Panc1 (cell line): ENCODE results near the gene TMA16.

Experiments
- POLR2AphosphoS5 ChIP-seq: IDR thresholded peaks from 2 replicates; pipeline ENCODE4 v1.6.1; 2012; ENCODE audit warnings: mild to moderate bottlenecking, low read depth, low read length, moderate library complexity
- SIN3A ChIP-seq: IDR thresholded peaks from 2 replicates; pipeline ENCODE4 v1.6.1; 2012; ENCODE audit warnings: low read depth, mild to moderate bottlenecking, low read length, moderate library complexity, borderline replicate concordance; ENCODE audit not compliant: insufficient read depth
- TCF7L2 ChIP-seq: IDR thresholded peaks from 2 replicates; pipeline ENCODE4 v1.6.1; 2011; ENCODE audit warnings: mild to moderate bottlenecking, low read depth, low read length, inconsistent platforms
- TF ChIP-seq, protein P1 (sequence below): fragments of 450-650 bp; IDR thresholded peaks from 2 replicates; pipeline ENCODE4 v1.5.1; 2017; ENCODE audit warnings: mild to moderate bottlenecking
- TF ChIP-seq, protein P2 (sequence below), 2 experiments: IDR thresholded peaks; 2 replicates each; pipeline ENCODE4 v1.6.1; 2011 to 2012; ENCODE audit warnings: low read depth in 2 of 2, control low read depth in 1 of 2, low read length in 1 of 2, mild to moderate bottlenecking in 1 of 2, moderate library complexity in 1 of 2; ENCODE audit not compliant: insufficient read depth in 1 of 2

- no peak for TF ChIP-seq POLR2AphosphoS5
- TF ChIP-seq, protein P1, sequence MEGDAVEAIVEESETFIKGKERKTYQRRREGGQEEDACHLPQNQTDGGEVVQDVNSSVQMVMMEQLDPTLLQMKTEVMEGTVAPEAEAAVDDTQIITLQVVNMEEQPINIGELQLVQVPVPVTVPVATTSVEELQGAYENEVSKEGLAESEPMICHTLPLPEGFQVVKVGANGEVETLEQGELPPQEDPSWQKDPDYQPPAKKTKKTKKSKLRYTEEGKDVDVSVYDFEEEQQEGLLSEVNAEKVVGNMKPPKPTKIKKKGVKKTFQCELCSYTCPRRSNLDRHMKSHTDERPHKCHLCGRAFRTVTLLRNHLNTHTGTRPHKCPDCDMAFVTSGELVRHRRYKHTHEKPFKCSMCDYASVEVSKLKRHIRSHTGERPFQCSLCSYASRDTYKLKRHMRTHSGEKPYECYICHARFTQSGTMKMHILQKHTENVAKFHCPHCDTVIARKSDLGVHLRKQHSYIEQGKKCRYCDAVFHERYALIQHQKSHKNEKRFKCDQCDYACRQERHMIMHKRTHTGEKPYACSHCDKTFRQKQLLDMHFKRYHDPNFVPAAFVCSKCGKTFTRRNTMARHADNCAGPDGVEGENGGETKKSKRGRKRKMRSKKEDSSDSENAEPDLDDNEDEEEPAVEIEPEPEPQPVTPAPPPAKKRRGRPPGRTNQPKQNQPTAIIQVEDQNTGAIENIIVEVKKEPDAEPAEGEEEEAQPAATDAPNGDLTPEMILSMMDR: no peak
- TF ChIP-seq, protein P2, sequence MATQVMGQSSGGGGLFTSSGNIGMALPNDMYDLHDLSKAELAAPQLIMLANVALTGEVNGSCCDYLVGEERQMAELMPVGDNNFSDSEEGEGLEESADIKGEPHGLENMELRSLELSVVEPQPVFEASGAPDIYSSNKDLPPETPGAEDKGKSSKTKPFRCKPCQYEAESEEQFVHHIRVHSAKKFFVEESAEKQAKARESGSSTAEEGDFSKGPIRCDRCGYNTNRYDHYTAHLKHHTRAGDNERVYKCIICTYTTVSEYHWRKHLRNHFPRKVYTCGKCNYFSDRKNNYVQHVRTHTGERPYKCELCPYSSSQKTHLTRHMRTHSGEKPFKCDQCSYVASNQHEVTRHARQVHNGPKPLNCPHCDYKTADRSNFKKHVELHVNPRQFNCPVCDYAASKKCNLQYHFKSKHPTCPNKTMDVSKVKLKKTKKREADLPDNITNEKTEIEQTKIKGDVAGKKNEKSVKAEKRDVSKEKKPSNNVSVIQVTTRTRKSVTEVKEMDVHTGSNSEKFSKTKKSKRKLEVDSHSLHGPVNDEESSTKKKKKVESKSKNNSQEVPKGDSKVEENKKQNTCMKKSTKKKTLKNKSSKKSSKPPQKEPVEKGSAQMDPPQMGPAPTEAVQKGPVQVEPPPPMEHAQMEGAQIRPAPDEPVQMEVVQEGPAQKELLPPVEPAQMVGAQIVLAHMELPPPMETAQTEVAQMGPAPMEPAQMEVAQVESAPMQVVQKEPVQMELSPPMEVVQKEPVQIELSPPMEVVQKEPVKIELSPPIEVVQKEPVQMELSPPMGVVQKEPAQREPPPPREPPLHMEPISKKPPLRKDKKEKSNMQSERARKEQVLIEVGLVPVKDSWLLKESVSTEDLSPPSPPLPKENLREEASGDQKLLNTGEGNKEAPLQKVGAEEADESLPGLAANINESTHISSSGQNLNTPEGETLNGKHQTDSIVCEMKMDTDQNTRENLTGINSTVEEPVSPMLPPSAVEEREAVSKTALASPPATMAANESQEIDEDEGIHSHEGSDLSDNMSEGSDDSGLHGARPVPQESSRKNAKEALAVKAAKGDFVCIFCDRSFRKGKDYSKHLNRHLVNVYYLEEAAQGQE (IDR thresholded peaks at IDR 0.05; ENCODE audit: insufficient read depth in 1 of 2, low read depth in 2 of 2, low read length in 1 of 2): no peak
- no peak for TF ChIP-seq SIN3A
- TF ChIP-seq TCF7L2: no peak
Observed at GRCh38 chr4:163537114-163537513, 42.6 kb downstream of the TMA16 start.
